Psoas muscle (tissue), 8 donors: ENCODE measurements around the gene RIMBP2. TPM values are rescaled to one million over a fixed set of nuclear protein-coding genes. Genes with fewer than 3 reads are reported as not detected.
A peak's percentile ranks its signal among the peaks of the same experiment; 100 is the strongest.

Experiments used
- ATAC-seq, 4 donors: fragments of 200-7000 bp; cut with Tn5 transposase; one replicate each; pipeline ENCODE4 v1.9.1; 2020; ENCODE audit warnings: moderate library complexity in 3 of 4, mild to moderate bottlenecking in 2 of 4
- DNase-seq, 2 donors: peaks; one replicate each; pipeline ENCODE4 v3.0.0-alpha.2; 2020
- H3K27ac ChIP-seq: fragments of 200-600 bp; one replicate; pipeline ENCODE4 v1.8.0; 2022
- H3K27me3 ChIP-seq, 3 donors: fragments of 200-600 bp in 1 of 3; one replicate each; pipeline versions ENCODE4 v1.6.1 to v1.8.0; 2013 to 2022; ENCODE audit warnings: low read length in 2 of 3, mild to moderate bottlenecking in 2 of 3, moderate library complexity in 1 of 3; ENCODE audit not compliant: insufficient read depth in 3 of 3
- H3K36me3 ChIP-seq, 2 donors: fragments of 200-600 bp in 1 of 2; one replicate each; pipeline versions ENCODE4 v1.6.1 to v1.8.0; 2013 to 2022; ENCODE audit warnings: low read depth in 1 of 2, mild to moderate bottlenecking in 1 of 2, moderate library complexity in 1 of 2; ENCODE audit not compliant: insufficient read depth in 1 of 2
- H3K4me1 ChIP-seq: fragments of 200-600 bp; one replicate; pipeline ENCODE4 v1.8.0; 2022
- H3K4me3 ChIP-seq: fragments of 200-600 bp; one replicate; pipeline ENCODE4 v1.8.0; 2022; ENCODE audit warnings: mild to moderate bottlenecking
- H3K9me3 ChIP-seq: fragments of 200-600 bp; one replicate; pipeline ENCODE4 v1.8.0; 2022
- WGBS, 3 donors: extraction: QIAGEN DNeasy Blood & Tissue Kit; methylation state at CpG; one replicate each; pipeline versions ENCODE4 v1.1.6 to v1.1.7; 2013; 5-methylcytosine and 5-hydroxymethylcytosine counted together
- intact Hi-C, 2 donors: fragments of 100-400 bp; cut with DNase I; formaldehyde crosslinking; loops; one replicate each; pipeline versions ENCODE4 v1.11.0 to v1.14.2; 2022
- polyA plus RNA-seq, 3 donors: library from polyadenylated mRNA; stranded (reverse); fragments of 200-250 nt; gene quantifications; one replicate each; pipeline ENCODE4 v1.2.3, GENCODE V29; 2013
- total RNA-seq, 4 donors: library from RNA; stranded (reverse); fragmentation: NEBNext Ultra II Directional in 2 of 4; extraction: Animal tissue kit (Norgen Biotek cat#: 25700) in 2 of 4; gene quantifications; one replicate each; pipeline versions ENCODE4 v1.2.1 to v1.2.4, GENCODE V29; 2021 to 2023
- TF ChIP-seq, protein P1 (sequence below): fragments of 200-600 bp; IDR thresholded peaks from one replicate; pipeline ENCODE4 v1.8.0; 2022; ENCODE audit warnings: antibody characterized with exemption
- donor health status: healthy with polysubstance abuse.
- donor health status: DM: no; HTN: no; CAD: no; lungs with moderate emphysema.
- donor health status: Bipolar disorder and iron deficiency.
- donor health status: healthy.
- donor health status: DM: yes; HTN: yes; CAD: no.
- donor health status: DM: no; HTN: no; CAD: no.
- donor health status: DM: no; HTN: no; CAD: no.
- donor health status: DM: yes; HTN: yes; CAD: no.

Gene RIMBP2
- total and polyA plus RNA-seq, 7 donors: 0.05 to 1.2 (median 0.21) TPM

- Histone ChIP-seq H3K36me3 (no peaks in the 10 kb centered on the region), H3K9me3 (no peaks in the 10 kb centered on the region), H3K27ac (no peak overlapping the region), H3K27me3 (peaks cover 0 to 7% (median 2%) of the 10 kb centered on the region in 3 donors), H3K4me1 (no peaks in the 10 kb centered on the region), H3K4me3 (no peak overlapping the region)
- DNase-seq: peak in 1 of 2 donors; percentile 29
- ATAC-seq: no peak
- intact Hi-C loops: no loop called here
- WGBS, 3 donors: 37 to 47% (median 40%) methylated on average over 17 of the region's 17 CpGs
- TF ChIP-seq, protein P1, sequence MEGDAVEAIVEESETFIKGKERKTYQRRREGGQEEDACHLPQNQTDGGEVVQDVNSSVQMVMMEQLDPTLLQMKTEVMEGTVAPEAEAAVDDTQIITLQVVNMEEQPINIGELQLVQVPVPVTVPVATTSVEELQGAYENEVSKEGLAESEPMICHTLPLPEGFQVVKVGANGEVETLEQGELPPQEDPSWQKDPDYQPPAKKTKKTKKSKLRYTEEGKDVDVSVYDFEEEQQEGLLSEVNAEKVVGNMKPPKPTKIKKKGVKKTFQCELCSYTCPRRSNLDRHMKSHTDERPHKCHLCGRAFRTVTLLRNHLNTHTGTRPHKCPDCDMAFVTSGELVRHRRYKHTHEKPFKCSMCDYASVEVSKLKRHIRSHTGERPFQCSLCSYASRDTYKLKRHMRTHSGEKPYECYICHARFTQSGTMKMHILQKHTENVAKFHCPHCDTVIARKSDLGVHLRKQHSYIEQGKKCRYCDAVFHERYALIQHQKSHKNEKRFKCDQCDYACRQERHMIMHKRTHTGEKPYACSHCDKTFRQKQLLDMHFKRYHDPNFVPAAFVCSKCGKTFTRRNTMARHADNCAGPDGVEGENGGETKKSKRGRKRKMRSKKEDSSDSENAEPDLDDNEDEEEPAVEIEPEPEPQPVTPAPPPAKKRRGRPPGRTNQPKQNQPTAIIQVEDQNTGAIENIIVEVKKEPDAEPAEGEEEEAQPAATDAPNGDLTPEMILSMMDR: no peak
Measured at GRCh38 chr12:130522244-130522834, 193.8 kb downstream of the RIMBP2 start.

DNA sequence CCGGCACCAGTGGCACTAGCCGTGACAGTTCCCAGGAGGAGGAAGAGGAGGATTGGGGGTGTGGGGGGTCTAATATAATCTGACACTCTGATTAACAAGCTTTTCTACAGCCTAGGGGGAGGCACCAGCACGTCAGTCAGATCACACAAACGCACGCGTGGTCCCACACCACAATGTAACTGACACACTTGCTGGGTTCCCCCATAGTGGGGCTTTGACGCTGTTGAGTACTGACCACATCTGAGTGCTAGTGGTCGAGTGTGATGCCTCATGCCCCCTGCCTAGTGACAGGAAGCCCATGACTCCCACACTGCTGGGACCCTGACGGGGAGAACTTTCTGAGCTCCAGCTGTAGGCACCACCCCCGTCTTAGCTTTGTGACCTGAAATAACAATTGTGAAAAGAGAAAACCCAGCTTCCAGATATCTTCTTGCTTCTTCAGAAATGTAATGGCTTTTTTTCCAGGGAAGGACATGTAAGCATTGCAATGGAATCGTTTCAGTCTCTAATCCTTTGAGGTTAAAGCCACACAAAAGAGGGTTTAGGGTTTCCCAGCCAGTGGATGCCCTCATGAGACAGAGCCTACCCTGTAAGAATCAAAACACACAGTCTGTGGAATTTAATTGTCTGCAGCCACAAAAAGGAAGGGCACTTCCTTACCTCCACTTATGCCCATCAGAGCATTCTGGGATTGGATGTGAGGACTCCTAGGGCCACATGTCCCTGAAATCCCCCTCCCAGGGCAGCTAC is 194.5 kb downstream of the RIMBP2 start:
- TF ChIP-seq, protein P1: no peak
- Histone ChIP-seq H3K27me3 (peaks cover 0 to 7% (median 2%) of the 10 kb centered on the region in 3 donors), H3K36me3 (no peaks in the 10 kb centered on the region), H3K9me3 (no peaks in the 10 kb centered on the region), H3K4me3 (no peak overlapping the region), H3K4me1 (no peaks in the 10 kb centered on the region), H3K27ac (no peak overlapping the region)
- no peak for DNase-seq
- ATAC-seq: no peak
- 67 to 73% (median 69%) methylated on average over 11 of the region's 11 CpGs for WGBS, 3 donors
- intact Hi-C loops: no loop called here

- ATAC-seq (no peak), DNase-seq (no peak)
- no peaks in the 10 kb centered on the region for H3K4me1 ChIP-seq
- 48 to 64% (median 59%) methylated on average over 3 of the region's 3 CpGs for WGBS, 3 donors
- intact Hi-C loops: no loop called here
- TF ChIP-seq, protein P1: no peak
- no peak overlapping the region for H3K27ac ChIP-seq
- no peaks in the 10 kb centered on the region for H3K9me3 ChIP-seq
- H3K36me3 ChIP-seq: no peaks in the 10 kb centered on the region
- peaks cover 0 to 7% (median 2%) of the 10 kb centered on the region in 3 donors for H3K27me3 ChIP-seq
- no peak overlapping the region for H3K4me3 ChIP-seq
Measured at GRCh38 chr12:130520784-130521183, 195.3 kb downstream of the RIMBP2 start.

DNA sequence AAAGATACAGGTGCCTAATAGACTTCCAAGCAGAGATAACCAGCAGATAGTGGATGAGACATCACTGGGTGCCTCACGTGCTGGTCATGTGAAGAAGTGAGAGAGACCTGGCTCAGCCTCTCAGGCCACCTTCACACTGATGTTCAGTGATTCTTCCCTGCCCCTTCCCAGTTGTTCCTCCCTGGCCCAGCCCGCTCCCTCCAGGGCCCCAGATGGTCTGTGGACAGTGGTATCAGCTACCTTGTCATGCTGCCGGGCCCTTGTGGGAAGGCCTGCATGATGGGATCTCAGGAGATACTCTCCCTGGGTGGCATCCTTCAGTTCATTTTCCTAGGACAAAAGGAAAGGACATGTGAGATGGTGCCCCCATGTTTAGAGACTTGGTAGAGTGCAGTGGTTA is 198.5 kb downstream of the RIMBP2 start:
- Histone ChIP-seq H3K9me3 (no peaks in the 10 kb centered on the region), H3K36me3 (no peaks in the 10 kb centered on the region), H3K27ac (no peak overlapping the region), H3K4me1 (no peaks in the 10 kb centered on the region), H3K27me3 (peaks cover 0 to 7% (median 2%) of the 10 kb centered on the region in 3 donors), H3K4me3 (no peak overlapping the region)
- TF ChIP-seq, protein P1: no peak
- 62 to 89% (median 87%) methylated on average over 3 of the region's 3 CpGs for WGBS, 3 donors
- intact Hi-C loops: no loop called here
- DNase-seq (no peak), ATAC-seq (no peak)
